Ishikawa (cell line): Measurements from ENCODE around the gene SHC4.

Experiments used
- CEBPB ChIP-seq: IDR thresholded peaks from 2 replicates; pipeline ENCODE4 v1.6.1; 2012
- CREB1 ChIP-seq: IDR thresholded peaks from 2 replicates; pipeline ENCODE4 v1.6.1; 2012; ENCODE audit warnings: low read depth
- EGR1 ChIP-seq: IDR thresholded peaks from 2 replicates; pipeline ENCODE4 v1.6.1; 2012
- EP300 ChIP-seq: IDR thresholded peaks from 2 replicates; pipeline ENCODE4 v1.6.1; 2012; ENCODE audit warnings: borderline replicate concordance
- FOXM1 ChIP-seq: IDR thresholded peaks from 2 replicates; pipeline ENCODE4 v1.6.1; 2012; ENCODE audit warnings: low read depth, borderline replicate concordance
- NFIC ChIP-seq: IDR thresholded peaks from 2 replicates; pipeline ENCODE4 v1.6.1; 2012
- RAD21 ChIP-seq: IDR thresholded peaks from 2 replicates; pipeline ENCODE4 v1.6.1; 2012; ENCODE audit warnings: low read depth
- TAF1 ChIP-seq: IDR thresholded peaks from 2 replicates; pipeline ENCODE4 v1.6.1; 2012; ENCODE audit warnings: low read depth, mild to moderate bottlenecking
- TCF12 ChIP-seq: IDR thresholded peaks from 2 replicates; pipeline ENCODE4 v1.6.1; 2012; ENCODE audit warnings: low read depth
- TEAD4 ChIP-seq: IDR thresholded peaks from 2 replicates; pipeline ENCODE4 v1.6.1; 2012
- YY1 ChIP-seq: IDR thresholded peaks from 2 replicates; pipeline ENCODE4 v1.6.1; 2012; ENCODE audit warnings: low read depth
- ZBTB7A ChIP-seq: IDR thresholded peaks from 2 replicates; pipeline ENCODE4 v1.6.1; 2012; ENCODE audit warnings: low read depth
- TF ChIP-seq, protein P1 (sequence below): IDR thresholded peaks from 2 replicates; pipeline ENCODE4 v1.6.1; 2012
- TF ChIP-seq, protein P2 (sequence below): IDR thresholded peaks from 2 replicates; pipeline ENCODE4 v1.6.1; 2012
- TF ChIP-seq, protein P3 (sequence below): IDR thresholded peaks from 2 replicates; pipeline ENCODE4 v1.6.1; 2012; ENCODE audit warnings: low read depth, mild to moderate bottlenecking

Gene SHC4

DNA sequence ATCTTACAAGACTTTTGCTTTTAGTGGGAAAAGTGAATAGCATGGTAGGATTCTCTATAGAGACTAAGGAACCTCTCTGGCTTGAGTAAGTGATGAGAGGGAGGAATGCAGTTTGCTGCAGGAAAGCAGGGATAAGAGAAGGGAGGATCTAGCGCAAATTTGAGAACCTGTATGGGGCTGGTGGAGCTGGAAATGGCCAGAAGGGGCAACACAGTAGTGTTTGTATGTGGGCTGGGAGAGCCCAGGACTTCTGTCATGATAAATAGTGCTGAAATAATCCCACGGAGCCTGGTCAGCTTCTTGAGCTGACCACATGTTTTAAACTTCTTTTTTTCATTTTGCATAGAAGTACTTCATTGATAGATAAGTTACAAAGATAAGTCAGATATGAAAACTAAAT is 11.2 kb upstream of the SHC4 start:
- no peak for TF ChIP-seq TEAD4
- TF ChIP-seq, protein P1, sequence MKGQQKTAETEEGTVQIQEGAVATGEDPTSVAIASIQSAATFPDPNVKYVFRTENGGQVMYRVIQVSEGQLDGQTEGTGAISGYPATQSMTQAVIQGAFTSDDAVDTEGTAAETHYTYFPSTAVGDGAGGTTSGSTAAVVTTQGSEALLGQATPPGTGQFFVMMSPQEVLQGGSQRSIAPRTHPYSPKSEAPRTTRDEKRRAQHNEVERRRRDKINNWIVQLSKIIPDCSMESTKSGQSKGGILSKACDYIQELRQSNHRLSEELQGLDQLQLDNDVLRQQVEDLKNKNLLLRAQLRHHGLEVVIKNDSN = no peak
- TF ChIP-seq CEBPB = no peak
- TF ChIP-seq NFIC = no peak
- TF ChIP-seq EGR1 = no peak
- no peak for TF ChIP-seq ZBTB7A
- no peak for TF ChIP-seq YY1
- no peak for TF ChIP-seq TAF1
- TF ChIP-seq, protein P2, sequence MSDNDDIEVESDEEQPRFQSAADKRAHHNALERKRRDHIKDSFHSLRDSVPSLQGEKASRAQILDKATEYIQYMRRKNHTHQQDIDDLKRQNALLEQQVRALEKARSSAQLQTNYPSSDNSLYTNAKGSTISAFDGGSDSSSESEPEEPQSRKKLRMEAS = no peak
- no peak for TF ChIP-seq RAD21
- TF ChIP-seq CREB1 = no peak
- TF ChIP-seq, protein P3, sequence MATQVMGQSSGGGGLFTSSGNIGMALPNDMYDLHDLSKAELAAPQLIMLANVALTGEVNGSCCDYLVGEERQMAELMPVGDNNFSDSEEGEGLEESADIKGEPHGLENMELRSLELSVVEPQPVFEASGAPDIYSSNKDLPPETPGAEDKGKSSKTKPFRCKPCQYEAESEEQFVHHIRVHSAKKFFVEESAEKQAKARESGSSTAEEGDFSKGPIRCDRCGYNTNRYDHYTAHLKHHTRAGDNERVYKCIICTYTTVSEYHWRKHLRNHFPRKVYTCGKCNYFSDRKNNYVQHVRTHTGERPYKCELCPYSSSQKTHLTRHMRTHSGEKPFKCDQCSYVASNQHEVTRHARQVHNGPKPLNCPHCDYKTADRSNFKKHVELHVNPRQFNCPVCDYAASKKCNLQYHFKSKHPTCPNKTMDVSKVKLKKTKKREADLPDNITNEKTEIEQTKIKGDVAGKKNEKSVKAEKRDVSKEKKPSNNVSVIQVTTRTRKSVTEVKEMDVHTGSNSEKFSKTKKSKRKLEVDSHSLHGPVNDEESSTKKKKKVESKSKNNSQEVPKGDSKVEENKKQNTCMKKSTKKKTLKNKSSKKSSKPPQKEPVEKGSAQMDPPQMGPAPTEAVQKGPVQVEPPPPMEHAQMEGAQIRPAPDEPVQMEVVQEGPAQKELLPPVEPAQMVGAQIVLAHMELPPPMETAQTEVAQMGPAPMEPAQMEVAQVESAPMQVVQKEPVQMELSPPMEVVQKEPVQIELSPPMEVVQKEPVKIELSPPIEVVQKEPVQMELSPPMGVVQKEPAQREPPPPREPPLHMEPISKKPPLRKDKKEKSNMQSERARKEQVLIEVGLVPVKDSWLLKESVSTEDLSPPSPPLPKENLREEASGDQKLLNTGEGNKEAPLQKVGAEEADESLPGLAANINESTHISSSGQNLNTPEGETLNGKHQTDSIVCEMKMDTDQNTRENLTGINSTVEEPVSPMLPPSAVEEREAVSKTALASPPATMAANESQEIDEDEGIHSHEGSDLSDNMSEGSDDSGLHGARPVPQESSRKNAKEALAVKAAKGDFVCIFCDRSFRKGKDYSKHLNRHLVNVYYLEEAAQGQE = no peak
- no peak for TF ChIP-seq EP300

GRCh38 chr15:48972750-48973503 is 9.2 kb upstream of the SHC4 start:
- TF ChIP-seq CEBPB (no peak), TCF12 (no peak), CREB1 (no peak), EP300 (no peak), RAD21 (no peak), NFIC (no peak), TEAD4 (no peak), ZBTB7A (no peak), FOXM1 (no peak), EGR1 (no peak), YY1 (no peak), TAF1 (no peak)
- TF ChIP-seq, protein P2 = no peak
- TF ChIP-seq, protein P1 = no peak
- TF ChIP-seq, protein P3 = no peak

GRCh38 chr15:48968066-48968465 is 4.3 kb upstream of the SHC4 start:
- no peak for TF ChIP-seq NFIC
- no peak for TF ChIP-seq RAD21
- TF ChIP-seq EP300 = no peak
- TF ChIP-seq, protein P2 = no peak
- no peak for TF ChIP-seq TEAD4
- no peak for TF ChIP-seq ZBTB7A
- TF ChIP-seq TCF12 = no peak
- TF ChIP-seq, protein P3 = no peak
- no peak for TF ChIP-seq CEBPB
- TF ChIP-seq, protein P1 = no peak
- TF ChIP-seq CREB1 = no peak
- no peak for TF ChIP-seq TAF1
- no peak for TF ChIP-seq YY1
- TF ChIP-seq EGR1 = no peak
- no peak for TF ChIP-seq FOXM1

GRCh38 chr15:48967336-48967735 is 3.6 kb upstream of the SHC4 start:
- no peak for TF ChIP-seq FOXM1
- TF ChIP-seq RAD21 = no peak
- TF ChIP-seq YY1 = no peak
- no peak for TF ChIP-seq TAF1
- no peak for TF ChIP-seq CREB1
- no peak for TF ChIP-seq TCF12
- TF ChIP-seq EGR1 = no peak
- TF ChIP-seq EP300 = no peak
- TF ChIP-seq, protein P2 = no peak
- TF ChIP-seq NFIC = no peak
- no peak for TF ChIP-seq TEAD4
- no peak for TF ChIP-seq CEBPB
- no peak for TF ChIP-seq ZBTB7A
